NCI-H2196 (cell line): Measurements from ENCODE around the gene TBX3.
"Not testable (repeated sequence)": the region's sequence is repeated elsewhere in the genome, so short reads cannot be mapped to it uniquely, and the experiment has no call there.

Source experiments
- DNase-seq: peaks from one replicate; lab custom pipeline; 2025; ENCODE audit not compliant: unreplicated experiment; lab: John Stamatoyannopoulos, UW

TBX3 gene

GRCh38 chr12:114684098-114684869 lies at the start of gene TBX3:
Gene TBX3 (minus strand): TSS chr12:114684175. CDS start chr12:114683200, 975 bp downstream.
- peak; percentile 97 for DNase-seq

- no peak for DNase-seq
Measured at GRCh38 chr12:114732426-114733030, 48.6 kb upstream of the TBX3 start.

DNA sequence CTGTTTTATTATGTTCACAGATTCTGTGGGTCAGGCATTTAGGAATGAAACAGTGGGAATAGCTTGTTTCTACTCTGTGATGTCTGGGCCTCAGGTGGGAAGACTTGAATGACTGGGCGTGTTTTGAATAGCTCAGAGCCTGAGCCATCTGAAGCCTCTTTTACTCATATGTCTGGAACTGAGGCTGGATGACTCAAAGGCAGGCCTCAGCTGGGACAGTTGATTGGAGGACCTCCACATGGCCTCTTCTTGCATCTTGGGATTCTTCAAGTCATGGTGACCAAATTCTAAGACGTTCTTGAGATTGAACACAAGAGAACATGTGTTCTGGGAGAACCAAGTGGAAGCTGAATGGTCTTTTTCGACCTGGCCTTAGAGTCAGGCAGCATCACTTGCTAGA lies 45.8 kb upstream of the TBX3 start:
- no peak for DNase-seq

GRCh38 chr12:114726092-114726710 lies 42.2 kb upstream of the TBX3 start:
- DNase-seq: no peak

DNA sequence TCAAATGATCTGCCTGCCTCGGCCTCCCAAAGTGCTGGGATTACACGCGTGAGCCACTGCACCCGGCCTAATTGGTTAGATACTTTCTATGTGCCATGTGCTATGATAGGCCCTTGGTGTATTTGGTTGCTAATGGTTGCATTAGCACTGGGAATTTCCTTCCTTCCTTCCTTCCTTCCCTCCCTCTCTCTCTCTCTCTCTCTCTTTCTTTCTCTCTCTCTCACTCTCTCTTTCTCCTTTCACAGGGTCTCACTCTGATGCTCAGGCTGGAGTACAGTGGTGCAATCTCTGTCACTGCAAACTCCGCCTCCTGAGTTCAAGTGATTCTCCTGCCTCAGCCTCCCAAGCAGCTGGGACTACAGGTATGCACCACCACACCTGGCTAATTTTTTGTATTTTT lies 38.2 kb upstream of the TBX3 start:
- DNase-seq: not testable (repeated sequence)

- no peak for DNase-seq
Measured at GRCh38 chr12:114721266-114721665, 37.3 kb upstream of the TBX3 start.

GRCh38 chr12:114713466-114714215 lies 29.7 kb upstream of the TBX3 start:
- no peak for DNase-seq

DNA sequence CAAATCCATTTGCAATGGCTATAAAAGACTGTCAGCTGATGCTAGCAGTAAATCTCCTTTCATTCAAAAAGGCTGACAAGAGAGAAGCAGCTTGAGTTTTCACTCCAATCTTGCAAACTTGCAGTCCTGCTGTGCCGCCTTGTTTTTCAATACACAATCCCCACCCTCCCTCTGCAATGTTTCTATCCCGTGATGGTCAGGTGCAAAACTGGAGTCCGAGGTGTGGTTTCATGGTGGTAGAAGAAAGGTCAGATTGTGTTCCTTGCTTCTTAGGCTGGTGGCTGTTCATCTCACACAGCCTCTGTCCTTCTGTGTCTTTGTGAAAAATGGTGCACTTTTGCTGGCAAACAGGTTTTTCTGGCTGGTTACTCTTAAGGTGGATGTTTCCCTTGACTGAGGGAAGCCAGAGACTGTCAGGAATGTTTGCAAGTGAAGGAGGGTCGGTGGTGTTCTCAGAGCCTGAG lies 27.7 kb upstream of the TBX3 start:
- no peak for DNase-seq

DNA sequence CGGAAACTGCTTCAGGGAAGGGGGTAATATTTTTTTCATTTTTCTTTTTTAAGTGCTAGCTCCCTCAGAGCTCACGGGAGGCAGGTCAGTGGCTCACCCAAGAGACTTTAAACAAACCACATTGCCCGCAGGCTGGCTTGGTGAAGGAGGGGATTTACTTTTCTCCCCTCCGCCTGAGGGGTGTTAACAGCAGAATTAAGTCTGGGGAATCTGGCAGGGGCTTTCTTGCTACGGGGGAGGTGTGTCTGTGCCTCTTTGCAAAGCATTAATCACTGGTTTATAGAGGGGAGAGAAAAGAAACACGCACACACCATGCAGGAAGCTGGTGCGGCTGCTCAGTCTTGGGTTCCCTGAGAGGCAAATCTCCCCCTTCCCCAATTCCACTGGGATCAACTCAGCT lies 26.2 kb upstream of the TBX3 start:
- no peak for DNase-seq

GRCh38 chr12:114709112-114709511 lies 25.1 kb upstream of the TBX3 start:
- DNase-seq: no peak

DNA sequence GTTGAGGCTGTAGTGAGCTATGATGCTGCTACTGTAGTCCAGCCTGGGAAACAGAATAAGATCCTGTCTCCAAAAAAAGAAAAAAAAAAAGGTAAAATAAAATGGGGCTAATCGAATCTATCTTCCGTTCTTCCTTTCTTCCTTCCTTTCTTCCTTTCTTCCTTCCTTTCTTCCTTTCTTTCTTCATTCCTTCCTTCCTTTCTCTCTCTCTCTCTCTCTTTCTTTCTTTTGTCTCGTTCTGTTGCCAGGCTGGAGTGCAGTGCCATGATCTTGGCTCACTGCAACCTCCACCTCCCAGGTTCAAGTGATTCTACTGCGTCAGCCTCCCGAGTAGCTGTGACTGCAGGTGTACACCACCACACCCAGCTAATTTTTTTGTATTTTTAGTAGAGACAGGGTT lies 24.6 kb upstream of the TBX3 start:
- not testable (repeated sequence) for DNase-seq

- no peak for DNase-seq
Measured at GRCh38 chr12:114704096-114704495, 20.1 kb upstream of the TBX3 start.

DNA sequence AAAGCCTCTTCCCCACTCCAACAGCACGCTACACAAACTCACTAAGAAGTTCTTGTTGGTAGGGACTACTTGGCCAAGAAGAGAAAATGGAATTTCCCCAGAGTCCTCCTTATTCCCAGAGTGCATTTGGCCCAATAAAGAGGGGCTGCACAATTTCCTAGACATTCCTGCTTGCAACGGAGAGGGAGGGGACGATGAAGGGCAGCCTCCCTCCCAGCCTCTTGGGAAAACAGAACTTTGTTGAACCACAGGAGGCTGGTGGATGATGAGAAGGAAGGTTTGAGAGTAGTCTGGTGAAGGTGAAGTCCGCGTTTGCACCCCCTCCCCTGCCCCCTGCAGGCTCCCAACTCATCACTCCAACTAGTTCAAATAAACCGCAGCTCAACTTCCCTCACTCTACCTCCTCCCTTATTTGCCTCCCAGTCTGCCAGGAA lies 19.1 kb upstream of the TBX3 start:
- DNase-seq: no peak

DNA sequence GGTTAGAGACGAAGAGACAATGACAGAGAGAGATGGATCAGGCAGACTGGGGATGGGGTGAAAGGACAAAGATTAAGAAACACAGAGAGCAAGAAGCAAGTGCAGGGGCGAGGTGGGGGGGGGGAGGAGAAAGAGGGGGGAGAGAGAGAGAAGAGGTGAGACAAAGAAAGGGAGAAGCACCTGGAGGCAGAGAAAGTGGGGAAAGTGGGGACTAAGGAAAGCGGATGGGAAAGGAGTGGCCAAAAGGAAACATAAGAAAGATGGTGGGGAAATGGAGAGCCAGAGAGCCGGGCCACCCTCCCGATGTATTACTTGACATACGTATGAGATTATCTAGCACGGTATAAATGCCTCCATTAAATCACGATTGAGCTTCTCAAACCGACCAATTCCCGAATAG lies 18.5 kb upstream of the TBX3 start:
- no peak for DNase-seq

DNA sequence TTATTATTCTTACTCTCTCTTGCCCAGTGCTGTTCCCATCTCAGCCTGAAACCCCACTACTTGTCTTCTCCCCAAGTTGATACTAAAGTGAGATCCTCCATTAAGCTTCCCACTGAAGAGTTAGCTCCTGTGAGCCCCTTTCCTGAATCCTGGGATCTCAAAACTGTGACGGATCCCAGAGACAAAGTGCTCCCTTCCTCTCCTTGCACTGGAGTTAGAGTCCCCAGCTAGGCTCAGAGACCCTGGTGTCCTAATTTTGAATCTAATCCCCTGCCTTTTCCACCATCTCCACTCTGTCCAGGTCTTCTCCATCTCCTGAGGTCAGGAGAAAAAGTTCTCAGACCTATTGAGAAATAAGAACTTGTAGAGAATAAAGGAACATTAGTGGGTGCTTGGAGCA lies 17.6 kb upstream of the TBX3 start:
- no peak for DNase-seq

DNA sequence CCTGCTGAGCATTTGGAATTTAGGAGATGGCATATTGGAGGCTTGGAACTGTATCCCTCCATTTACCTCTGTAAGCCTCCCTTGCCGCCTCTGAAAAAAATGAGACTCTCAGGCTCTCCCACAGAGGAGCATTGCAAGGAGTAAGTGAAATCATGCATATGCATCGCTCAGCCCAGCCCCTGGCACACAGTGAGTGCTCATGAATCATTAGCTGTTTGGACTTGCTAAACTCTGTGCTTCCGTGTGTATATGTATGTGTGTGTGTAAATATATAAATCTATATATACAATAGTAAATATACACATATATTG lies 17.1 kb upstream of the TBX3 start:
- DNase-seq: no peak

DNA sequence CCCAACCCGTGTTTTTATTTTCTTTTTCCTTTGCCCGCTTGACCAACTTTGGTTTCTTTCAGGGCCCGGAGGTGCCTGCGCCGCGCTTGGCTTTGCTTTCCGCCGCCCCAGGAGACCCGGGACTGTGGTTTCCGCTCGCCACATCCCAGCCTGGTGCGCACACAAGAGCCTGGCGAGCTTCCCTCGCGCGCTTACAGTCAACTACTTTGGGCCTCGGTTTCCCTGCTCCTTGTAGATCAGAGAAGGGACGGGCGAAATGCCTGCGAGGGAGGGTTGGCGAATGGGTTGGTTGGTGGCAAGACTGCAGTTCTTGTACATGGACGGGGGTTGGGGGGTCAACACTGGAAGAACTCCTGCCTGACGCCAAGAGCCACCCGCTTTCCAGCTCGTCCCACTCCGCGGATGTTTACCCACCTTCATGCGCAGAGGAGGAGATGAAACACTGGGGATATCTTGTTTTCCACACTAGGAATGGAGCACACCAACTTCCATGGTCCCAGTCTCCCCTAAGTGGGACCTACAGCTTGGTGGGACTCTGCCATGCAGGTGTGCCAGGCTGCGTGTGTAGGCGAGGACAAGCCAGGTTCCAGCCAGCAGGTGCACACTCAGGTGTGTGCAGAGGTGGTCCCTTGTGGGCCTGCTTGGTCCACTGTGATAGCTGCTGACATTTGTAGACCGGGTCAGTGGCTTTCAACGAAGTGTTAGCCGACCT lies 16.6 kb upstream of the TBX3 start:
- DNase-seq: no peak

- no peak for DNase-seq
Measured at GRCh38 chr12:114698566-114699163, 14.7 kb upstream of the TBX3 start.

DNA sequence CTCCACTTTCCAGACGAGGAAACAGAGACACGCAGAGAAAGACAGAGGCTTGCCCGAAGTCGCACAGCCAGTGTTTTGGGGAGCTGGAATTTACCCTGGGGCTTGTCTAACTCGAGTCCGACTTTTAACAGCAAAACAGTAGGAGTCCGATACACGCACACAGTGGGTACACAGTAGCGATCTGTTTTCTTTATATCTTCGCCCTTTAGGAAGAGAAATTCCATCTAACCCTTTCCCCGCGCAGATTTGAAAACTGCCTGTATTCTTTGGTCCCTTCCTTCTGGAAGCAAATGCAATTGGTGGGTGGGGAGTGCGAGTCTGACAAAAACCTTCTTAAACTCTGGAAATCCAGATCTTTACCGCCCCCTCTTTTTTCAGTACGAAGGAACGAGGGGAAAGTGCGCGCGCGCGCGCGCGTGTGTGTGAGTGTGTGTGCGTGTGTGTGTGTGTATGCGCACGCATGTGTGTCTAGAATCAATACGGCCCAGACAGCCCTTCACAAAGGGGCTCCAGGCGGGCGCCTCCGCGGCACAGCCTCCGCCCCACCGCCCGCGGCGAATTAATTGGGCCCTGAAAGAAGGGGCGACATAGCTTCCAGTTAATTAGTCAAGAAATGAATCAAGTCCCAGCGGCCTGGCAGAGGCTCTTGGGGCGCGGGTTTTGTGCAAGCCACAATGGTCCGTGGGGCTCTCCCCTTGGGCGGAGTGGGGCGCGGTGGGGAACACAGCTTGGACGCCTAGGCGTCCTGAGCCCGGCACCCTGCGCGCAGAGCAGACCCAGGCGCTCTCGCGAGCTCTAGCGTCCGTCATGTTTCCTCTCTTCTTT lies 14.0 kb upstream of the TBX3 start:
- no peak for DNase-seq

- DNase-seq: no peak
Measured at GRCh38 chr12:114697243-114697716, 13.3 kb upstream of the TBX3 start.
